NB4 (cell line): Measurements from ENCODE around the gene MALRD1.

ENCODE experiments used
- DNase-seq: peaks from one replicate; pipeline ENCODE4 v3.0.0; 2010; ENCODE audit warnings: low read depth
- H3K4me3 ChIP-seq: one replicate; pipeline ENCODE4 v1.5.1; 2011; ENCODE audit warnings: mild to moderate bottlenecking, low read depth, low read length, moderate library complexity
- MYC ChIP-seq: IDR thresholded peaks from 2 replicates; pipeline ENCODE4 v1.6.1; 2011; ENCODE audit warnings: low read depth, low read length
- POLR2A ChIP-seq: IDR thresholded peaks from 2 replicates; pipeline ENCODE4 v1.6.1; 2011; ENCODE audit warnings: mild to moderate bottlenecking; ENCODE audit not compliant: insufficient read length; ENCODE audit errors: extremely low read depth
- TF ChIP-seq, protein P1 (sequence below): IDR thresholded peaks from 2 replicates; pipeline ENCODE4 v1.6.1; 2011; ENCODE audit warnings: low read depth, low read length
- TF ChIP-seq, protein P2 (sequence below): IDR thresholded peaks from one replicate; pipeline ENCODE4 v1.5.1; 2012; ENCODE audit warnings: low read depth, low read length

The MALRD1 gene

DNA sequence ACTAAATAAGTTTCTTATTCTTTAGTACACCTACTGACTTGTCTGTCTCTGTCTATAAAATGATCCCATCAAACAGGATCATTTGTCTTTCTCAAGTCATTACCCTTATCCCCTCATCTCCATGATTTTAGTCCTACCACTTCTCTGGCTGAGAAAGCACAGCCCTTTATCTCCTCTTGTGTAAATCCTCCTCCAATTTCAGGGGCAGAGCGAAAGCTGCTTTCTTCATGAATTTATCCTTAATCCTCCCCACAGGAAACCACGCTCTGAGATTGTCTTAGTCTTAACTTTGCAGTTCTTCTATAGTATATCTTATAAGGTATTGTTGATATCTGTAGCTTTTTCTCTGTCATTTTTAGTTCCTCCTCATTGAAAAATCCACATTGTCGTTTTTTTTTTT is 528.0 kb downstream of the MALRD1 start:
- H3K4me3 ChIP-seq = no peak overlapping the region
- DNase-seq = no peak
- TF ChIP-seq, protein P1, sequence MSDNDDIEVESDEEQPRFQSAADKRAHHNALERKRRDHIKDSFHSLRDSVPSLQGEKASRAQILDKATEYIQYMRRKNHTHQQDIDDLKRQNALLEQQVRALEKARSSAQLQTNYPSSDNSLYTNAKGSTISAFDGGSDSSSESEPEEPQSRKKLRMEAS = no peak
- TF ChIP-seq, protein P2, sequence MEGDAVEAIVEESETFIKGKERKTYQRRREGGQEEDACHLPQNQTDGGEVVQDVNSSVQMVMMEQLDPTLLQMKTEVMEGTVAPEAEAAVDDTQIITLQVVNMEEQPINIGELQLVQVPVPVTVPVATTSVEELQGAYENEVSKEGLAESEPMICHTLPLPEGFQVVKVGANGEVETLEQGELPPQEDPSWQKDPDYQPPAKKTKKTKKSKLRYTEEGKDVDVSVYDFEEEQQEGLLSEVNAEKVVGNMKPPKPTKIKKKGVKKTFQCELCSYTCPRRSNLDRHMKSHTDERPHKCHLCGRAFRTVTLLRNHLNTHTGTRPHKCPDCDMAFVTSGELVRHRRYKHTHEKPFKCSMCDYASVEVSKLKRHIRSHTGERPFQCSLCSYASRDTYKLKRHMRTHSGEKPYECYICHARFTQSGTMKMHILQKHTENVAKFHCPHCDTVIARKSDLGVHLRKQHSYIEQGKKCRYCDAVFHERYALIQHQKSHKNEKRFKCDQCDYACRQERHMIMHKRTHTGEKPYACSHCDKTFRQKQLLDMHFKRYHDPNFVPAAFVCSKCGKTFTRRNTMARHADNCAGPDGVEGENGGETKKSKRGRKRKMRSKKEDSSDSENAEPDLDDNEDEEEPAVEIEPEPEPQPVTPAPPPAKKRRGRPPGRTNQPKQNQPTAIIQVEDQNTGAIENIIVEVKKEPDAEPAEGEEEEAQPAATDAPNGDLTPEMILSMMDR = no peak

DNA sequence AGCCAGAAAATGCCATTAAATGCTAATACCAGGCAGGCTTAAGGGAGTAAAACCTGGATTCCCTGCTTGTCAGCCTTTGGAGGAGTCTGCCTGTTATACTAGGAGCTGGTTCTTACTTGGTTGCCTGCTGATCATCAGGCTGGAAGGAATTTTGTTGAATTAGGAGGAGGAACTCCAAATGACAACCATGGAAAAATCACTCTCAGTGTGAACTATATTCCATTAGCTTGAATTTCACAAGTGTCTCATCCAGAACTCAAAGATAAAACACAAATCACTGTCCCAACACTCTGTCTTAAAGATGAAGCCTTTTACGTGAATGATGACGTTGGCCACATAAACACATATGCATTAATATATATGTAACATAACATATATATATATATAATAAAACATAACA is 528.8 kb downstream of the MALRD1 start:
- no peak overlapping the region for H3K4me3 ChIP-seq
- DNase-seq = no peak
- TF ChIP-seq MYC = no peak
- TF ChIP-seq, protein P2 = no peak
- TF ChIP-seq, protein P1 = no peak
- no peak for TF ChIP-seq POLR2A

DNA sequence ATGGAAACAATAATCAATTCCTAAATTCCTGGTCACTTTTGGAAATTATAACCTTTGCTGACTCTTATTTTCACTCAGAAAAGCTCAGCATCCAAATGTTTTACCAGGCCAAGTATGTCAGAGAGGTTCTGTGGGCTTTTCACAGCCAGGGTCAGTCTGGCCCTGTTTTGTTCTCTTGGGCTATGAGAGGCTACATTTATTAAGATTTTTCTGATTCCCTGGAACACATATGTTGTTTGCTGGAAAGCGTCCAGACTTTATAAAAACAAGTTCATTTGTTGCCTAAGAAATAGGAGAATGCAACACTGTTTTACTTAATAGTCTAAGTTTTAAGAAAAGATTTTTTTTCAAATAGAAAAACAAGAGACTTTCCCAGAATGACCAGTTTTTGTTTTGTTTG is 529.2 kb downstream of the MALRD1 start:
- H3K4me3 ChIP-seq = no peak overlapping the region
- TF ChIP-seq, protein P1 = no peak
- TF ChIP-seq MYC (no peak), POLR2A (no peak)
- TF ChIP-seq, protein P2 = no peak
- no peak for DNase-seq

DNA sequence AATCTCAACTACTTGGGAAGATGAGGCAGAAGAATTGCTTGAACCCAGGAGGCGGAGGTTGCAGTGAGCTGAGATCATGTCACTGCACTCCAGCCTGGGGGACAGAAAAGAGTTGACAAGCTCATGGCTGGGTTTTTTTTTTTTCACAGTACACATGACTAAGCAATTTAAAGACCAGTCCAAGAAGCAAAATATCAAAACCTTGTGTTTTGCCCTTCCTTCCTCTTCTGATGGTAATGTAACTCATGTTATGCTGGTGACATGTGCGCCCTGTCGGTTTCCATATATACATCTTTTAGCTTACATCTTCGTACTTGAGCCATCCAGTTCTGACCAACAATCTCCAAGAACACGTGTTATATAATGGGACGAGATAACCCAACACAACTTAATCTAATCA is 530.0 kb downstream of the MALRD1 start:
- TF ChIP-seq MYC (no peak), POLR2A (no peak)
- TF ChIP-seq, protein P1 = no peak
- TF ChIP-seq, protein P2 = no peak
- DNase-seq = no peak

DNA sequence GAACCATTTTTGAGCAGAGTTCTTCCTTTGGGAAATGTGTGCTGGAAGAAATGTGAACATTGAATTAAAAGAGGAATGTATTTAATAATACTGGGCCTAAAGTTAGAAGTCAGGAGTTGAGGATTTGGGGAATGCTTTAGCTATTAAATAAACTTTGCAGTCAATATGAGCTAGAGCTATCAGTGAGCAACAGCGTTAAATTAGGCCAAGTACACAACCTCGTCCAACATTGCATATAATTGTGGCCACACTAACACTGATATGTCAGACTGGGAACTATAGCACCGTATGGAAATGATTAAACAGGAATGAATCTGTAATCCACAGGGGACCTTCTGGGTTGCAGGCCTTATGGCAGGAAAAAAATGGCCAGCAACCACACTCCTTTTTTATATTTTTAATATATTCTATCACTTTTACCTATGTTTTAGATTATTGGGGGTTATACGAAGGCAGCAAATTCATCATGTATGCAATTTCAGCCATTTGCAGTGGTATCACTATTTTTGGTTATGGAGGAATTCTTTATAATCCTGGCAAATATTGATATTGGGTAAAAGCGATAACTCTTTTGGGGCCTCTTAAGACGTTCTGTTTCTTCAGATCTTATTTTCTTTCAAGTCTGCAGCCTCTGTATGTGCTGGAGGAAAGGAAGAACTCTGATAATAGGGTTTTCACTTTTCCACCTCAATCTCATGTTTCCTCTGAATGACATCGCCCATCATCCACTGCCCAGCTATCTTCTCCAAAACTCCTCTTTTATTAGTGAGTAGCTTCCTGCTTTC is 531.4 kb downstream of the MALRD1 start:
- DNase-seq = no peak
- TF ChIP-seq, protein P1 = no peak
- TF ChIP-seq, protein P2 = no peak
- TF ChIP-seq POLR2A (no peak), MYC (no peak)
- H3K4me3 ChIP-seq = no peak overlapping the region

More for the DNA sequence above, 530.0 kb downstream of the MALRD1 start:
- H3K4me3 ChIP-seq = no peak overlapping the region
